CD14-positive monocyte (primary cell): ENCODE results near the gene IGSF22. TPM values are rescaled to one million over a fixed set of nuclear protein-coding genes. Genes with fewer than 3 reads are reported as not detected.

ENCODE experiments used
- DNase-seq, 3 donors: peaks; one replicate each; pipeline ENCODE4 v3.0.0-alpha.2; 2011 to 2022
- H2AFZ ChIP-seq: 2 replicates; pipeline ENCODE4 v1.6.0; 2012; ENCODE audit warnings: mild to moderate bottlenecking, low read depth, low read length, inconsistent platforms; ENCODE audit not compliant: insufficient read depth, poor library complexity, severe bottlenecking
- H3K27ac ChIP-seq, 2 donors: 1 replicate in 1 of 2; 2 replicates in 1 of 2; pipeline ENCODE4 v1.5.1; 2012 to 2013; ENCODE audit warnings: low read length in 2 of 2, control low read depth in 1 of 2, inconsistent platforms in 1 of 2, low read depth in 1 of 2, mild to moderate bottlenecking in 1 of 2
- H3K27me3 ChIP-seq, 2 donors: one replicate each; pipeline versions ENCODE4 v1.6.0 to v1.6.1; 2011 to 2013; ENCODE audit warnings: low read length in 2 of 2; ENCODE audit not compliant: control insufficient read depth in 2 of 2, insufficient read depth in 2 of 2
- H3K36me3 ChIP-seq, 2 donors: replicated peaks in 1 of 2; 1 replicate in 1 of 2; 2 replicates in 1 of 2; pipeline versions ENCODE4 v1.5.1 to v1.6.1; 2012 to 2013; ENCODE audit warnings: low read length in 2 of 2, control low read depth in 1 of 2, inconsistent platforms in 1 of 2, mild to moderate bottlenecking in 1 of 2; ENCODE audit not compliant: insufficient read depth in 2 of 2, control insufficient read depth in 1 of 2
- H3K4me1 ChIP-seq, 2 donors: 1 replicate in 1 of 2; 2 replicates in 1 of 2; pipeline versions ENCODE4 v1.5.1 to v1.6.1; 2012 to 2013; ENCODE audit warnings: low read length in 2 of 2, control low read depth in 1 of 2, inconsistent platforms in 1 of 2, mild to moderate bottlenecking in 1 of 2, moderate library complexity in 1 of 2; ENCODE audit not compliant: insufficient read depth in 2 of 2, control insufficient read depth in 1 of 2
- H3K4me2 ChIP-seq: replicated peaks from 2 replicates; pipeline ENCODE3; 2012; ENCODE audit warnings: low read length, moderate library complexity, mild to moderate bottlenecking; ENCODE audit not compliant: poor library complexity, severe bottlenecking; ENCODE audit errors: extremely low read depth
- H3K4me3 ChIP-seq, 3 experiments: fragments of 200-600 bp in 1 of 3; sonication (generic) in 1 of 3; replicated peaks in 1 of 3; 1 replicate in 2 of 3; 2 replicates in 1 of 3; pipeline ENCODE4 v1.5.1; 2011 to 2013; ENCODE audit warnings: low read length in 3 of 3, mild to moderate bottlenecking in 3 of 3, control low read depth in 2 of 3, low read depth in 2 of 3, inconsistent platforms in 1 of 3, moderate library complexity in 1 of 3
- H3K79me2 ChIP-seq: 2 replicates; pipeline ENCODE4 v1.6.0; 2012; ENCODE audit warnings: mild to moderate bottlenecking, control low read depth, inconsistent platforms, low read length, moderate library complexity; ENCODE audit not compliant: insufficient read depth
- H3K9ac ChIP-seq: 2 replicates; pipeline ENCODE4 v1.6.0; 2017; ENCODE audit warnings: low read length, mild to moderate bottlenecking; ENCODE audit not compliant: insufficient read depth, poor library complexity, severe bottlenecking
- H3K9me3 ChIP-seq, 2 donors: replicated peaks in 1 of 2; 1 replicate in 1 of 2; 2 replicates in 1 of 2; pipeline versions ENCODE4 v1.5.1 to v1.6.1; 2012 to 2013; ENCODE audit warnings: low read length in 2 of 2, control low read depth in 1 of 2; ENCODE audit not compliant: control insufficient read depth in 1 of 2, insufficient read depth in 1 of 2
- H4K20me1 ChIP-seq: 2 replicates; pipeline ENCODE4 v1.6.0; 2012; ENCODE audit warnings: mild to moderate bottlenecking, low read length, control low read depth, moderate library complexity; ENCODE audit not compliant: insufficient read depth
- H3K27ac Mint-ChIP-seq, 7 donors: one replicate each; pipeline ENCODE4 v1.8.0; 2020; ENCODE audit warnings: mild to moderate bottlenecking in 7 of 7, mixed read lengths in 7 of 7, moderate library complexity in 6 of 7, inconsistent platforms in 2 of 7
- H3K27me3 Mint-ChIP-seq, 3 donors: one replicate each; pipeline ENCODE4 v1.8.0; 2021 to 2022; ENCODE audit warnings: low read depth in 3 of 3, mild to moderate bottlenecking in 3 of 3, mixed read lengths in 3 of 3, moderate library complexity in 3 of 3, inconsistent platforms in 1 of 3
- H3K36me3 Mint-ChIP-seq, 2 donors: one replicate each; pipeline ENCODE4 v1.8.0; 2020; ENCODE audit warnings: mixed read lengths in 2 of 2, inconsistent platforms in 1 of 2, mild to moderate bottlenecking in 1 of 2
- H3K4me1 Mint-ChIP-seq: one replicate; pipeline ENCODE4 v1.8.0; 2020; ENCODE audit warnings: mild to moderate bottlenecking, mixed read lengths
- H3K4me3 Mint-ChIP-seq, 2 donors: one replicate each; pipeline ENCODE4 v1.8.0; 2020; ENCODE audit warnings: mild to moderate bottlenecking in 2 of 2, mixed read lengths in 2 of 2, moderate library complexity in 1 of 2
- H3K9me3 Mint-ChIP-seq, 7 donors: one replicate each; pipeline ENCODE4 v1.8.0; 2020 to 2022; ENCODE audit warnings: mixed read lengths in 7 of 7, mild to moderate bottlenecking in 6 of 7, moderate library complexity in 6 of 7, inconsistent platforms in 2 of 7
- WGBS: methylation state at CpG from one replicate; pipeline ENCODE4 v1.1.5; 2013; ENCODE audit warnings: missing lambda C conversion rate; ENCODE audit not compliant: insufficient coverage; 5-methylcytosine and 5-hydroxymethylcytosine counted together
- intact Hi-C, 2 donors: fragments of 100-400 bp; cut with micrococcal nuclease; formaldehyde crosslinking; loops; one replicate each; pipeline versions ENCODE4 v1.15.0 to v1.15.1; 2023
- polyA plus RNA-seq, 3 donors: library from polyadenylated mRNA; depleted of rRNA in 1 of 3; unstranded in 2 of 3; stranded (reverse) in 1 of 3; fragments of 300-500 nt in 2 of 3; fragments of >200 nt in 1 of 3; fragmentation: Illumina TruSeq in 2 of 3; gene quantifications; 1 replicate in 2 of 3; 2 replicates in 1 of 3; pipeline ENCODE4 v1.2.3, GENCODE V29; 2012 to 2021
- TF ChIP-seq, protein P1 (sequence below): fragments of 200-600 bp; IDR thresholded peaks from one replicate; pipeline ENCODE4 v1.8.0; 2022; ENCODE audit warnings: antibody characterized with exemption, mild to moderate bottlenecking

IGSF22 gene
- polyA plus RNA-seq, 3 donors: not detected

DNA sequence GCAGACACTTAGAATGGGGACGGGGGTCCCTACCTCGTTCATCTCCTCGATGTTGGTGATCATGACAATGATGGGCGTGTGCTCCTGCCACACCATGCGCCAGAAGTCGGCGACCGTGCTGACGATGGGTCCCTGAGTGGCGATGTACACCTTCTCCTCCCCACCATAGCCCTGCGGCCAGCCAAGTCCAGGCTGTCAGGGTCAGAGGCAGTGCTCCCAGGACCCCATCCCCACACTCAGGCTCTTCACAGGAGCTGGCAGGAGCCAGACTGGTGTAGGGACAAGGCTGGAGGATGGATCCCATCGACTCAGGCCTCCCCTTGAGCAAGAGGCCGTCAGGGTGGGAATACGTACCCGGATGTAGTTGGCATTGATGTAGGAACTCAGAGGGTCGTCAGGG, 7.2 kb upstream of the IGSF22 start:
- peaks cover 0 to 7% (median 2%) of the 10 kb centered on the region in 3 donors for H3K27me3 Mint-ChIP-seq

GRCh38 chr11:18731949-18732821, 6.2 kb upstream of the IGSF22 start:
- no peaks in the 10 kb centered on the region for H4K20me1 ChIP-seq
- H3K27me3 ChIP-seq: no peaks in the 10 kb centered on the region
- peak overlapping the region in 1 of 7 donors; percentile 31 for H3K27ac Mint-ChIP-seq
- H3K4me1 ChIP-seq: no peaks in the 10 kb centered on the region
- peaks cover 4% of the 10 kb centered on the region for H3K4me1 Mint-ChIP-seq
- H3K79me2 ChIP-seq: no peaks in the 10 kb centered on the region
- peaks cover 0 to 7% (median 2%) of the 10 kb centered on the region in 3 donors for H3K27me3 Mint-ChIP-seq
- H3K27ac ChIP-seq: no peak overlapping the region
- H3K9ac ChIP-seq: no peak overlapping the region
- DNase-seq: peak; percentile 27 to 54 (median 42)
- H3K4me3 ChIP-seq: no peak overlapping the region
- no peaks in the 10 kb centered on the region for H3K36me3 Mint-ChIP-seq
- H3K4me3 Mint-ChIP-seq: no peak overlapping the region
- no peaks in the 10 kb centered on the region for H3K36me3 ChIP-seq
- WGBS: 92% methylated on average over 6 of the region's 11 CpGs
- no peaks in the 10 kb centered on the region for H3K9me3 ChIP-seq
- intact Hi-C loops: loop anchor here in 1 of 2 donors (5.0 kb wide), 1 partner anchor 615 kb away; no protein-coding TSS in a partner anchor
- peak overlapping the region; percentile 32 for H2AFZ ChIP-seq
- H3K4me2 ChIP-seq: no peak overlapping the region
- H3K9me3 Mint-ChIP-seq: no peaks in the 10 kb centered on the region
- TF ChIP-seq, protein P1, sequence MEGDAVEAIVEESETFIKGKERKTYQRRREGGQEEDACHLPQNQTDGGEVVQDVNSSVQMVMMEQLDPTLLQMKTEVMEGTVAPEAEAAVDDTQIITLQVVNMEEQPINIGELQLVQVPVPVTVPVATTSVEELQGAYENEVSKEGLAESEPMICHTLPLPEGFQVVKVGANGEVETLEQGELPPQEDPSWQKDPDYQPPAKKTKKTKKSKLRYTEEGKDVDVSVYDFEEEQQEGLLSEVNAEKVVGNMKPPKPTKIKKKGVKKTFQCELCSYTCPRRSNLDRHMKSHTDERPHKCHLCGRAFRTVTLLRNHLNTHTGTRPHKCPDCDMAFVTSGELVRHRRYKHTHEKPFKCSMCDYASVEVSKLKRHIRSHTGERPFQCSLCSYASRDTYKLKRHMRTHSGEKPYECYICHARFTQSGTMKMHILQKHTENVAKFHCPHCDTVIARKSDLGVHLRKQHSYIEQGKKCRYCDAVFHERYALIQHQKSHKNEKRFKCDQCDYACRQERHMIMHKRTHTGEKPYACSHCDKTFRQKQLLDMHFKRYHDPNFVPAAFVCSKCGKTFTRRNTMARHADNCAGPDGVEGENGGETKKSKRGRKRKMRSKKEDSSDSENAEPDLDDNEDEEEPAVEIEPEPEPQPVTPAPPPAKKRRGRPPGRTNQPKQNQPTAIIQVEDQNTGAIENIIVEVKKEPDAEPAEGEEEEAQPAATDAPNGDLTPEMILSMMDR: peak; percentile 97

More for the DNA sequence above, 7.2 kb upstream of the IGSF22 start:
- Mint-ChIP-seq H3K36me3 (no peaks in the 10 kb centered on the region), H3K4me1 (peaks cover 2% of the 10 kb centered on the region), H3K27ac (no peak overlapping the region), H3K4me3 (no peak overlapping the region), H3K9me3 (no peaks in the 10 kb centered on the region)
- intact Hi-C loops: loop anchor here in 1 of 2 donors (5.0 kb wide), 1 partner anchor 616 kb away; no protein-coding TSS in a partner anchor
- no peaks in the 10 kb centered on the region for H3K9me3 ChIP-seq
- H3K27ac ChIP-seq: no peak overlapping the region
- no peak overlapping the region for H3K4me3 ChIP-seq
- DNase-seq: no peak
- no peak overlapping the region for H3K9ac ChIP-seq
- no peaks in the 10 kb centered on the region for H3K79me2 ChIP-seq
- no peak overlapping the region for H3K4me2 ChIP-seq
- no peaks in the 10 kb centered on the region for H3K4me1 ChIP-seq
- H4K20me1 ChIP-seq: no peaks in the 10 kb centered on the region
- H2AFZ ChIP-seq: no peak overlapping the region
- H3K36me3 ChIP-seq: no peaks in the 10 kb centered on the region
- WGBS: 96% methylated on average over 12 of the region's 16 CpGs
- H3K27me3 ChIP-seq: no peaks in the 10 kb centered on the region
- TF ChIP-seq, protein P1: no peak
